ENCODE data around the gene HMGA1. TPM values are rescaled to one million over a fixed set of nuclear protein-coding genes. Genes with fewer than 3 reads are reported as not detected.
A peak's percentile ranks its signal among the peaks of the same experiment; 100 is the strongest.
"Not testable (repeated sequence)": the region's sequence is repeated elsewhere in the genome, so short reads cannot be mapped to it uniquely, and the experiment has no call there.

Gene HMGA1
- polyA plus RNA-seq, 3 donors, result 11.4 to 37.9 (median 17.6) TPM

GRCh38 chr6:34249469-34250261 is 13.0 kb downstream of the HMGA1 start:
- H3K9me3 Mint-ChIP-seq, result no peaks in the 10 kb centered on the region

GRCh38 chr6:34252395-34252794 is 15.7 kb downstream of the HMGA1 start:
- H3K27me3 Mint-ChIP-seq (ENCODE audit: low read depth in 3 of 3); H4K20me1 ChIP-seq (ENCODE audit: insufficient read depth, low read length); H3K79me2 ChIP-seq (ENCODE audit: insufficient read depth, low read length); H3K4me3 Mint-ChIP-seq; H3K4me2 ChIP-seq (replicated peaks; ENCODE audit: extremely low read depth, low read length, poor library complexity, severe bottlenecking); H3K36me3 Mint-ChIP-seq; H3K27ac Mint-ChIP-seq; H3K9ac ChIP-seq (ENCODE audit: insufficient read depth, low read length, poor library complexity, severe bottlenecking); H3K27me3 ChIP-seq (ENCODE audit: control insufficient read depth in 2 of 2, insufficient read depth in 2 of 2, low read length in 2 of 2); H3K36me3 ChIP-seq (replicated peaks in 1 of 2; ENCODE audit: control insufficient read depth in 1 of 2, insufficient read depth in 2 of 2, low read length in 2 of 2); H3K9me3 ChIP-seq (replicated peaks in 1 of 2; ENCODE audit: control insufficient read depth in 1 of 2, insufficient read depth in 1 of 2, low read length in 2 of 2); H2AFZ ChIP-seq (ENCODE audit: insufficient read depth, low read depth, low read length, poor library complexity, severe bottlenecking); H3K4me3 ChIP-seq (replicated peaks in 1 of 3; ENCODE audit: low read depth in 2 of 3, low read length in 3 of 3); H3K9me3 Mint-ChIP-seq; H3K27ac ChIP-seq (ENCODE audit: low read depth in 1 of 2, low read length in 2 of 2); DNase-seq: not testable (repeated sequence)
- peaks cover 28% of the 10 kb centered on the region for H3K4me1 Mint-ChIP-seq
- intact Hi-C loops (cut with micrococcal nuclease), result loop anchor here in 1 of 2 donors (10.0 kb wide), 1 partner anchor 52 kb away; no protein-coding TSS in a partner anchor
- peaks cover 24 to 27% of the 10 kb centered on the region in 2 donors for H3K4me1 ChIP-seq (ENCODE audit: control insufficient read depth in 1 of 2, insufficient read depth in 2 of 2, low read length in 2 of 2)
- WGBS (ENCODE audit: insufficient coverage), result no CpG with 5 or more reads among the region's 2 CpGs

More at GRCh38 chr6:34249469-34250261, 13.0 kb downstream of the HMGA1 start:
- Histone ChIP-seq H3K79me2 (ENCODE audit: insufficient read depth, low read length) (peaks cover 8% of the 10 kb centered on the region), H3K9ac (ENCODE audit: insufficient read depth, low read length, poor library complexity, severe bottlenecking) (peak overlapping the region; percentile 96), H3K27ac (ENCODE audit: low read depth in 1 of 2, low read length in 2 of 2) (peak overlapping the region; percentile 54 to 95), H3K27me3 (ENCODE audit: control insufficient read depth in 2 of 2, insufficient read depth in 2 of 2, low read length in 2 of 2) (no peaks in the 10 kb centered on the region), H2AFZ (ENCODE audit: insufficient read depth, low read depth, low read length, poor library complexity, severe bottlenecking) (peak overlapping the region; percentile 94), H3K9me3 (replicated peaks in 1 of 2; ENCODE audit: control insufficient read depth in 1 of 2, insufficient read depth in 1 of 2, low read length in 2 of 2) (no peaks in the 10 kb centered on the region), H4K20me1 (ENCODE audit: insufficient read depth, low read length) (peaks cover 27% of the 10 kb centered on the region), H3K4me2 (replicated peaks; ENCODE audit: extremely low read depth, low read length, poor library complexity, severe bottlenecking) (peak overlapping the region; percentile 96), H3K36me3 (replicated peaks in 1 of 2; ENCODE audit: control insufficient read depth in 1 of 2, insufficient read depth in 2 of 2, low read length in 2 of 2) (peaks cover 0 to 2% of the 10 kb centered on the region in 2 donors), H3K4me3 (replicated peaks in 1 of 3; ENCODE audit: low read depth in 2 of 3, low read length in 3 of 3) (peak overlapping the region; percentile 61 to 82 (median 72)), H3K4me1 (ENCODE audit: control insufficient read depth in 1 of 2, insufficient read depth in 2 of 2, low read length in 2 of 2) (peaks cover 26 to 34% of the 10 kb centered on the region in 2 donors)
- 48% methylated on average over 10 of the region's 18 CpGs for WGBS (ENCODE audit: insufficient coverage)
- no peaks in the 10 kb centered on the region for H3K27me3 Mint-ChIP-seq (ENCODE audit: low read depth in 3 of 3)
- no peak for DNase-seq
- peak overlapping the region; percentile 91 to 97 (median 95) for H3K27ac Mint-ChIP-seq
- intact Hi-C loops (cut with micrococcal nuclease), result loop anchor here (1.0 to 10.0 kb wide), 5 partner anchors 52 to 175 kb away; no protein-coding TSS in a partner anchor
- H3K4me1 Mint-ChIP-seq, result peaks cover 47% of the 10 kb centered on the region
- no peak for TF ChIP-seq CTCF (IDR thresholded peaks at IDR 0.05)
- peak overlapping the region; percentile 95 to 97 for H3K4me3 Mint-ChIP-seq
- H3K36me3 Mint-ChIP-seq, result peaks cover 12 to 18% of the 10 kb centered on the region in 2 donors
